Muscle of leg (tissue), 11 donors: ENCODE data around the gene ZNF446. TPM values are rescaled to one million over a fixed set of nuclear protein-coding genes. Genes with fewer than 3 reads are reported as not detected.

Source experiments
- DNase-seq: peaks from one replicate; pipeline ENCODE4 v3.0.0; 2013
- H3K27ac ChIP-seq: one replicate; pipeline ENCODE4 v1.5.1; 2013; ENCODE audit warnings: mild to moderate bottlenecking, low read length, control low read depth
- H3K27me3 ChIP-seq: one replicate; pipeline ENCODE4 v1.6.1; 2013; ENCODE audit warnings: low read length; ENCODE audit not compliant: control insufficient read depth, insufficient read depth
- H3K36me3 ChIP-seq: one replicate; pipeline ENCODE4 v1.6.1; 2013; ENCODE audit warnings: low read length; ENCODE audit not compliant: control insufficient read depth, insufficient read depth
- H3K4me1 ChIP-seq: one replicate; pipeline ENCODE4 v1.6.1; 2013; ENCODE audit warnings: low read length; ENCODE audit not compliant: control insufficient read depth, insufficient read depth
- H3K4me3 ChIP-seq: one replicate; pipeline ENCODE4 v1.5.1; 2013; ENCODE audit warnings: low read length, control low read depth
- H3K9me3 ChIP-seq: replicated peaks from 2 replicates; pipeline ENCODE4 v1.6.1; 2013; ENCODE audit warnings: low read depth, low read length; ENCODE audit not compliant: control insufficient read depth
- WGBS: methylation state at CpG from one replicate; pipeline ENCODE4 v1.1.5; 2013; ENCODE audit warnings: missing lambda C conversion rate; ENCODE audit not compliant: insufficient coverage; 5-methylcytosine and 5-hydroxymethylcytosine counted together
- polyA plus RNA-seq, 8 donors: library from polyadenylated mRNA; unstranded; fragments of 120-200 nt; gene quantifications; one replicate each; pipeline versions ENCODE4 v1.2.1 to v1.2.3, GENCODE V29; 2013; ENCODE audit warnings: inconsistent platforms in 1 of 8, low replicate concordance in 1 of 8; ENCODE audit not compliant: insufficient read length in 8 of 8, insufficient read depth in 1 of 8
- total RNA-seq: library from RNA; stranded (reverse); fragments of 120-200 nt; gene quantifications from one replicate; pipeline ENCODE4 v1.2.4, GENCODE V29; 2013

The ZNF446 gene
- total and polyA plus RNA-seq, 9 donors: 6.5 to 9.8 (median 7.8) TPM

DNA sequence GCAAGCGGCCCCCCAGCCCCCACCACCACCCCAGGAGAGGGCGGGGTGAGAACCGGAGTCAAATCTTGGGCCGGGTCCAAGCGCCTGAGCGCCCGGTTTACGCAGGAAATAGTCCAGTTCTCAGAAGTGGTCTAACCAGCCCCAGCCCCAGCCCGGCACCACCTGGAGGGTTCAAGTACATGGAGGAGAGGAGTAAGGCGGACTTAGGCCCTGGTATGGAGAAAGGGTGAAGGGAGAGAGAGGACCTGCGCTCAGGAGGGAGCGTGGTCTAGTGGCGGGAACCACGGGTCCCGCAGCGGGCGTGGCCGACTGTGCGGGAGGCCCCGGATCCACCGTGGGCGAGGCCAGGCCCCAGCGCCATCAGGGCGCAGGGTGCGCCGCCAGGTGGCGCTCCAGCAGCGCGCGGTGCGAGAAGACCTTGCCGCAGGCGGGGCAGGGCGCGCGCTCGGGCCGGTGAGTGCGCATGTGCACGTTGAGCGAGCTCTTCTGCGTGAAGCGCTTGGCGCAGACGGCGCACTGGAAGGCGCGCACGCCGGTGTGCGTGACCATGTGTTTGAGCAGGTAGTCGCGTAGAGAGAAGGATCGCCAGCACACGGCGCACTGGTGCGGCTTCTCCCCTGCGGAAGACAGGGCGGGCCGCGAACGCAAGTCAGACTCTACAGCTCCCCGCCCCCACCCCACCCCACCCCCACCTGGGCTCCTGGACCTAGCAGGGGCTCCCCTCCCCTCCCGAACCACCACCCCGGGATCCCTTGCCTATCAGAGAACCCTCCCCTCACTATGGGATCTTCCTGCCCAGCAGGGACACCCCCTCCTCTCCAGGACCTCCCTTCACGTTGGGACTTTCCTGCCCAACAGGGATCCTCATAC lies 37.8 kb downstream of the ZNF446 start:
- WGBS: 10% methylated on average over 43 of the region's 66 CpGs
- no peaks in the 10 kb centered on the region for H3K27me3 ChIP-seq
- no peaks in the 10 kb centered on the region for H3K9me3 ChIP-seq
- H3K36me3 ChIP-seq: peaks cover 35% of the 10 kb centered on the region
- H3K4me1 ChIP-seq: peaks cover 28% of the 10 kb centered on the region
- peak; percentile 91 for DNase-seq
- H3K4me3 ChIP-seq: peak overlapping the region; percentile 43
- peak overlapping the region; percentile 42 for H3K27ac ChIP-seq

DNA sequence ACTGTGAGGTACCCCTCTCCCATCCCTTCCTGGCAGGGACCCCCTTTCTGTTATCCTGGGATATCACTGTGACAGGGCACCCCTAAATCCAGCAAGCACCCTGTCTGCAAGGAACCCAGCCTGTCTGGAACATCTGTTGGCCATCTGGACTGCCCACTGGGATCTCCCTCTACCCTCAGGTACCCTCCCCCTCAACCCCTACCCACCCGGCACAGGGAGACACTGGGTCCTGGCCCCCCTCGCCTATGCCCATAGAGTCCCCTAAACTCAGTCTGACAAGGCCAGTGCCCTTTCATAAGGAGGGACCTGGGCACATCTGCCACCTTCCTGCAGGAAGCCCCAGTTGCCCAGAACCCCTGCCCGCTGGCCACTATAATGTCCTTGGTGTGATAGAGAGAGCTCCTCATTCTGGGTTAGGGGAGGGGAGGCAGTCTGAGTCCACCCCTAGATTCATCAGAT lies 38.4 kb downstream of the ZNF446 start:
- Histone ChIP-seq H3K4me1 (peaks cover 28% of the 10 kb centered on the region), H3K27me3 (no peaks in the 10 kb centered on the region), H3K4me3 (peak overlapping the region; percentile 43), H3K27ac (no peak overlapping the region), H3K36me3 (peaks cover 35% of the 10 kb centered on the region), H3K9me3 (no peaks in the 10 kb centered on the region)
- DNase-seq: no peak
- 0% methylated on average over 1 of the region's 3 CpGs for WGBS

DNA sequence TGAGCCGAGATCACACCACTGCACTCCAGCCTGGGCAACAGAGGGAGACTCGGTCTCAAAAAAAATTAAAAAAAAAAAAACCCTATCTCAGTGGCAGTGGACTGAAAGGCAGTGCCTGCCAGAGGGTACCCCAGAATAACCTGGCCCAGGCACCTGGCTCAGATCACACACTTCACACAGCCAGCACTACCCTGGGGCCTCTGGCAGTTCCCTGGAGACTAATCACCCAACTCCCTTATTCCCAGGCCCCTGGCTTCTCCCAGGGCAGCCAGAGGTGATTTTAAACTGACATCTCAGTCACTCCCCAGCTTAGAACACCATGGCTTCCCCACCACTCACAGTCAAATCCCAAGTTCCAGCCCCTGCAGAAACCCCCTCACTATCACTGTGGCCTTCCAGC lies 39.1 kb downstream of the ZNF446 start:
- Histone ChIP-seq H3K4me1 (peaks cover 33% of the 10 kb centered on the region), H3K27me3 (no peaks in the 10 kb centered on the region), H3K36me3 (peaks cover 35% of the 10 kb centered on the region), H3K27ac (no peak overlapping the region), H3K4me3 (no peak overlapping the region), H3K9me3 (no peaks in the 10 kb centered on the region)
- WGBS: no CpG with 5 or more reads among the region's 2 CpGs
- no peak for DNase-seq

DNA sequence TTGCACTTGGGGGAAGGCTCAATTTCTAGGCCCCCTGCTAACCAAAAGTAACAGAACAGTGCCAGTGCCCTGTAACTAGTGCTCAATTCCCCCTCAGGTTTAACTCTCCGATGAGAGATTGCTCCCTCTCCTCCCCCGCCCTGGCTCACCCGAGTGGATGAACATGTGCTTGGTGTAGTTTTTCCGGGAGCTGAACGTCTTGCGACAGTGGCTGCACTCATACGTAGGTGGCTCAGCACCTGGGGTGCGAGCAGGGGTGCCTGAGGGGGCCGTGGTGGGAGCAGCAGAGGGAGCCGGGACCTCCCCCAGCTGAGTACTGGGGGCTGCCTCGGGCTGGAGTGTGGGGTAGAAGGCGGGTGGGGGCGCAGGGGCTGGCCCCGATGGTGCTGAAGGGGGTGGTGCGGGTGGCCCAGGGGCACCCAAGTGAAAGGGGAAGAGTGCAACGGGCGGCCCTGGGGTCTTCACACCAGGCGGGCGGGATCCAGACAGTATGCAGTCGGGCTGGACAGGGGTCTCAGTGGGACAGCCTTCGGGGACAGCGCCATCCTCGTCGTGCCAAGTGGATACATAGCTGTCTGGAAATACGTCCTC lies 40.2 kb downstream of the ZNF446 start:
- Histone ChIP-seq H3K4me3 (no peak overlapping the region), H3K36me3 (peaks cover 35% of the 10 kb centered on the region), H3K4me1 (peaks cover 37% of the 10 kb centered on the region), H3K27ac (no peak overlapping the region), H3K27me3 (no peaks in the 10 kb centered on the region), H3K9me3 (no peaks in the 10 kb centered on the region)
- DNase-seq: no peak
- 84% methylated on average over 25 of the region's 25 CpGs for WGBS

DNA sequence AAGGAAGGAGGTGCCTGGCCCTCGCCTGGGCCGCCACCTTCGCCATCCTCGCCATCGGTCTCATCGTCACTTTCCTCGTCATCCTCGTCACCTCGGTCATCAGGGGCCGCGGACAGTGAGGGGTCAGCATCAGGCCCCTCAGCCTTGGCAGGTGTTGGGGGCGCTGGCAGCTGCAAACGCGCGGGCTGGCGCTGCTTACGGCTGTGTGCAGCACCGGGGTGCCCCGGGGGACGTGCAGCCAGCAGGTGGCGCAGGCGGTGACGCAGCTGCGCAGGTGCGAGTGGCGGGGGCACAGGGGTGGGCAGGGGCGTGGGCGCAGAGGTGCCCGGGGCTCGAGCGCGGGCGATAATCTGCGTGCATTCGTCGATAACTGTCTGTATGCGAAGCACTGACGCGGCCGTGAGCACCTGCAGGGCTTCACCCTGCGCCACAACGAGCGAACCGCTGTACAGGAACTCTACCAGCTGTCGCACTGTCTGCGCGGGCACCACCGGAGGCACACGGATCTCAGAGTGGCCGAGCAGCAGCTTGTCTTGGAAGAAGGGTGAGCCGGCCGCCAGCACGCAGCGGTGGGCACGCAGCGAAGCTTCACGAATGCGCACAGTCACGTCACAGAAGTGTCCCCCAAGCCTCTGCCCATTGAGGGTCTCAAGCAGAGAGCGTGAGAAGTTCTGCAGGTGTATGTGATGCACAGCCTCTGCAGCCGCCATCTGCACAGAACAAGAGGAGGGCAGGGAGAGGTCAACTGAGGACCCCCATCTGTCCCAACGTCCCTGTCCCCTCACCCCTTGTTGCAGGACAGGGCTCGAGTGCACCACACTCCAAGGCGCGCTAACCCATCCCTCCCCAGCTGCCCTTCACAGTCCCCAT lies 41.0 kb downstream of the ZNF446 start:
- H3K27me3 ChIP-seq: no peaks in the 10 kb centered on the region
- peaks cover 37% of the 10 kb centered on the region for H3K4me1 ChIP-seq
- no peak overlapping the region for H3K27ac ChIP-seq
- WGBS: 90% methylated on average over 62 of the region's 65 CpGs
- DNase-seq: no peak
- no peaks in the 10 kb centered on the region for H3K9me3 ChIP-seq
- peaks cover 35% of the 10 kb centered on the region for H3K36me3 ChIP-seq
- no peak overlapping the region for H3K4me3 ChIP-seq

DNA sequence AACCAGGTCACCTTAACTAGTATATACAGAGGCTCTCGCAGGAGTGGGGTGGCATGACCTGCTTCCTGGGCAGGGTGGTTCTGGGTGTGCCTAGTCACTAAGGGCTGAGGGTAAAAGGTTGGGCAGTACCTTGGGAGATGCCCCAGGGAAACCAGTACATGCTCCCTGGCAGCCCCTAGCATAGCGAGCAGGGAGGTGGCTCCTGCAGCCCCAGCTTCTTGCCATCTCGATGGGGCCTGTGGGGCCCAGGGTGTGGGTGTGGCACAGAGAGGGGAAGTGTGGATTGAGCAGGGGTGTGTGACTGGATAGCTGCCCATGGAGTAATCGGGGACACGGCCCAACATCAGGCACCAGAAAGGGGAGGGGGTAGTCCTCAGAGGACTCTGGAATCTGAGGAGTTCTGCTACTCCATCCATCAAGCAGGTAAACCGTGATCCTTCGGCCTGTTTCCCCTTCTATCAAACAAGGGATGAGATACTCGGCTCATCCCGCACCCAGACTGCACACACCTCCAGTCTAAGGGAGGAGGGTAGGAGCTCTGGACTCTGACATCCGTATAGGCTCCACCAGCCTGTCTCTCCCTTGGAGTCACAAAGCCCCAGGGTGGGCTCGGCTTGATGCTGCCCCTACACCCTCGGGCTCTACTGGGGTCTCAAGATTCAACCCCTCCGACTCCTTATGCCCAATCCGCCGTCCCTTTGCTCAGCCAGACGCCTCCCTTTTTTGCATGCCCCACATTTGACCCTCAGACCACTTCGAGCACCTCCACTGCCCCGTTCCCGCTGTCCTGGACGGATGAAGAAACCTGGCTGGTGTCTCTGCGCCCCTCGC lies 42.3 kb downstream of the ZNF446 start:
- H3K27ac ChIP-seq: peak overlapping the region; percentile 98
- H3K4me1 ChIP-seq: peaks cover 37% of the 10 kb centered on the region
- peaks cover 25% of the 10 kb centered on the region for H3K36me3 ChIP-seq
- H3K9me3 ChIP-seq: no peaks in the 10 kb centered on the region
- no peak for DNase-seq
- H3K4me3 ChIP-seq: peak overlapping the region; percentile 81
- no peaks in the 10 kb centered on the region for H3K27me3 ChIP-seq
- 2% methylated on average over 17 of the region's 22 CpGs for WGBS

DNA sequence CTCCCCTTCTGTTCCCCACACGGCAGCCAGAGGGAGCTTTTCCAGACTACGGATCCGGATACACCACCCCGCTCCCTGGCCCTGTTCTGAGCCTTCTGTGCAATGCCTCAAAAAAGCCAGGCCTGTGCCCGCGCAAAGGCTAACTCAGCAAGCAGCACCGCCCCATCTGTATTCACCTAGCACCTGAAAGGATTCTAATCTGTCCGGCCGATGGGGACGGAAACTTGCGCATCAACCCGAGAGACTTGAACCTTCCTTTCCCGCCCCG lies 42.9 kb downstream of the ZNF446 start:
- Histone ChIP-seq H3K4me3 (peak overlapping the region; percentile 81), H3K4me1 (peaks cover 37% of the 10 kb centered on the region), H3K27ac (peak overlapping the region; percentile 98), H3K27me3 (no peaks in the 10 kb centered on the region), H3K9me3 (no peaks in the 10 kb centered on the region), H3K36me3 (peaks cover 22% of the 10 kb centered on the region)
- 0% methylated on average over 14 of the region's 14 CpGs for WGBS
- DNase-seq: peak; percentile 85

DNA sequence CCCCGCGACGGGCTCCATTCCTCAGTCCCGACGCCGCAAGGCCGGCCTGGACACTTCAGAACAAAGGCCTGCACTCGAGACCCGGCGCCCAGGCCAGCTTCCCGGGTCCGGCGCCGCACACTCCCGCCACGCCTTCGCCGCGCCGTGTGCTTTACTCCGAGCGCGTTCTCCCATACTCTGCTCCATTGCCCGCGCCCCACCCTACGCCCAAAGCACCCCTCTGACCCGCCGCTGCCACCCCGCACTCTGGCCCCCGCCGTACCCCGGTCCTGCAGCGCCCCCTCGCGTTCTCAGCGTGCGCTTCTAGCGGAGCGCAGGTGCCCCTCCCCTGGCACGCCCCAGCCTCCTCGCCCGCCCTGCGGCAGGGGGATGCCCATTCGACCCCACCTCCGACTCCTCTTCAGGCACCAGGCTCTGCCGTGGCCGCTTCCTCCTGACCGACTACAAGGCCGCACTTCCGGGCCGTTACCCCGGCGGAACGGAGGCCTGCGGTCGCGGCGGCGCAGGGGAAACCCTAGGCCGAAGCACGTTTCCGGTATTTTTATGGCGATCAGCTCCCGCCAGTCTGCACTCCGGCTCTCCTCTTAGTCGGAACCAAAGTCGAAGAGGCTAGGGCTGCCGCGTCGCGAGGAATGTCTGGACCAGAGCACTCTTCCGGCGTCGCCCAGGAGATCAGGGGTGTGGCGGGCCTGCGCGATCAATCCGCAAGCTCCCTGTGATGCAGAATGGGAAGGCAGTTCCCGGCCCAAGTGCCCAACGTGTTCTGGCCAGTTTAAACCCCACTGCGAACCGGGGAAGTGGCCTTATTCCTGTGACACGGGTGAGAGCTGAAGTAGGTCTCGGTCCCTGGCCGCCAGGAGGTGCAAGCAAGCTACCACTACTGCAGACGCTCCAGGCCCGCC lies 43.5 kb downstream of the ZNF446 start, which contains the start of gene ZBTB45:
TSS of gene ZBTB45 (minus strand) at position 456 of the 902 bp plus-strand sequence. CDS start 2,137 bp downstream, outside the sequence.
- Histone ChIP-seq H3K27ac (peak within 1 kb of the TSS; percentile 98), H3K9me3 (no peaks in the 10 kb centered on the region), H3K36me3 (peaks cover 22% of the 10 kb centered on the region), H3K27me3 (no peaks in the 10 kb centered on the region), H3K4me1 (peaks cover 33% of the 10 kb centered on the region), H3K4me3 (peak within 1 kb of the TSS; percentile 81)
- WGBS: under 1% methylated on average over 87 of the region's 87 CpGs
- peak; percentile 99 for DNase-seq

DNA sequence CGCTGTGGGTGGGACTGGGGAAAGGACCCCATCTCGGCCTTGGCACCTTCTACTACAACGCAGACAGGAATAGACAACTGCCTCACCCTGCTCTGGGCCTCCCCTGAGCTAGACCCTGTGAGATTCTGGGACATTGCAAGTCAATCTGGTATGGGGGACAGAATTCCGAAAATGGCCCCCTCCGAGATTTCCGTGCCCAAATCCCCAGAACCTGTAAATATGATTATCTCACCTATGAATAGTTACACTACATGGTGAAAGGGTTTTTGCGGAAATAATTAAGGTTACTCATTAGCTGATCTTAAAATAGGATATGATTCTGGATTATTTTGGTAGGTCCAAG lies 44.1 kb downstream of the ZNF446 start:
- WGBS: 0% methylated on average over 1 of the region's 7 CpGs
- no peak for DNase-seq
- Histone ChIP-seq H3K27ac (peak overlapping the region; percentile 98), H3K4me1 (peaks cover 31% of the 10 kb centered on the region), H3K4me3 (peak overlapping the region; percentile 81), H3K9me3 (no peaks in the 10 kb centered on the region), H3K36me3 (peaks cover 22% of the 10 kb centered on the region), H3K27me3 (no peaks in the 10 kb centered on the region)
